ENCODE measurements around the gene GABRD.

GRCh38 chr1:2070016-2070415 is 50.9 kb downstream of the GABRD start:
- TF ChIP-seq CTCF (IDR thresholded peaks at IDR 0.05): no peak
- no peak for TF ChIP-seq POLR2A (IDR thresholded peaks at IDR 0.05)

All from right lobe of liver (tissue), 4 donors.